Measurements from ENCODE around the gene PRDX6. TPM values are rescaled to one million over a fixed set of nuclear protein-coding genes. Genes with fewer than 3 reads are reported as not detected.
"Not testable (repeated sequence)": the region's sequence is repeated elsewhere in the genome, so short reads cannot be mapped to it uniquely, and the experiment has no call there.

The PRDX6 gene
- total RNA-seq, 1 donor from 2014 or later = 194 TPM

DNA sequence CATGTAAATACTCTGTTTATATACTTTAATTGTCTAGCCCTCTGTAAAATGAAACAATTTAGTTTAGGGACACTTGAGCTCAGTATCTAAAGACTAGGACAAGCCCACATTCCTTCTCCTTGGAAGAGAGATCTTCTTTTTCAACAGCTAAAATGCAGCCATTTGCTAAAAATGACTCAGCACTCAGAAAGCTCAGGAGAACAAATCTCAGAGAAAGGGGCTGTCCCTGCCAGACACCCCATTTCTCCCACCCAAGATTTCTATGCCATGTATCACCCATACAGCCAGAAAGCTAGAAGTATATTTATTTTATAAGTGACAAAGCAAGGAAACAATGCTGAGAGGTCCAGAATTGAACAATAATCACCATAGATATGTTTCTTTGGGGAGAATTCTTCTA, 23.2 kb upstream of the PRDX6 start:
- Mint-ChIP-seq H3K4me1 (no peaks in the 10 kb centered on the region), H3K4me3 (no peak overlapping the region), H3K27ac (peak overlapping the region; percentile 47), H3K27me3 (ENCODE audit: low read depth) (no peaks in the 10 kb centered on the region), H3K36me3 (peaks cover 2% of the 10 kb centered on the region), H3K9me3 (peaks cover 4% of the 10 kb centered on the region)
- TF ChIP-seq CTCF (IDR thresholded peaks at IDR 0.05; ENCODE audit: unreplicated experiment) = no peak
- DNase-seq (ENCODE audit: low spot score in 2 of 2, unreplicated experiment in 2 of 2) = no peak

- TF ChIP-seq CTCF (IDR thresholded peaks at IDR 0.05; ENCODE audit: unreplicated experiment) = no peak
- Mint-ChIP-seq H3K27ac (no peak overlapping the region), H3K36me3 (peaks cover 6% of the 10 kb centered on the region), H3K27me3 (ENCODE audit: low read depth) (no peaks in the 10 kb centered on the region), H3K4me1 (no peaks in the 10 kb centered on the region), H3K4me3 (no peak overlapping the region), H3K9me3 (peaks cover 4% of the 10 kb centered on the region)
- no peak for DNase-seq (ENCODE audit: low spot score in 2 of 2, unreplicated experiment in 2 of 2)
Observed at GRCh38 chr1:173454966-173455524, 22.1 kb upstream of the PRDX6 start.

DNA sequence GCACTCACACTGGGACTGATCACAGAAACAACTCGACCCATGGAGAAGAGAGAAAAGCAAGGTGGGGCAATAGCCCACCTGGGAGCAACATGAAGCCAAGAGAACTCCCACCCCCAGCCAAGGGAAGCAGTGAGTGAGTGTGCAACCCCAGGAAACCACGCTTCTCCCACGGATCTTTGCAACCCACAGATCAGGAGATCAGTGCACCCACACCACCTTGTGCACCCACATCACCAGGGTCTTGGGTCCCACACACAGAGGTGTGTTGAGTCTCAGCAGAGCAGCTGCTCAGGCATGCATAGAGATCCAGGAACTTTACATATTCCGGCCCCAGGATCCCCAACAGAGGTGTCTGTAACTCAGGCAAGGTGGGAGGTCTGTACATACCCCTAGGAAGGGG, 17.2 kb upstream of the PRDX6 start:
- no peak for DNase-seq (ENCODE audit: low spot score in 2 of 2, unreplicated experiment in 2 of 2)
- no peak overlapping the region for H3K4me3 Mint-ChIP-seq
- no peaks in the 10 kb centered on the region for H3K27me3 Mint-ChIP-seq (ENCODE audit: low read depth)
- no peaks in the 10 kb centered on the region for H3K4me1 Mint-ChIP-seq
- peaks cover 31% of the 10 kb centered on the region for H3K9me3 Mint-ChIP-seq
- peaks cover 35% of the 10 kb centered on the region for H3K36me3 Mint-ChIP-seq
- H3K27ac Mint-ChIP-seq = no peak overlapping the region
- TF ChIP-seq CTCF (IDR thresholded peaks at IDR 0.05; ENCODE audit: unreplicated experiment) = no peak

DNA sequence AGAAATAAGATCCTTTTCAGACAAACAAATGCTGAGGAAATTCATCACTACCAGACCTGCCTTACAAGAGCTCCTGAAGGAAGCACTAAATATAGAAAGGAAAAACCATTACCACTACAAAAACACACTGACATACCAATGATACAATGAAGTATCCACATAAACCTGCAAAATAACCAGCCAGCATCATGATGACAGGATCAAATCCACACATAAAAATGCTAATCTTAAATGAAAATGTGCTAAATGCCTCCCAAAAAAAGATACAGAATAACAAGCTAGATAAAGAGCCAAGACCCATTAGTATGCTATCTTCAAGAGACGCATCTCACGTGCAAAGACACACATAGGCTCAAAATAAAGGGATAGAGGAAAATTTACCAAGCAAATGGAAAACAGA, 14.5 kb upstream of the PRDX6 start:
- H3K4me1 Mint-ChIP-seq; H3K27me3 Mint-ChIP-seq (ENCODE audit: low read depth); H3K4me3 Mint-ChIP-seq; H3K27ac Mint-ChIP-seq; DNase-seq (ENCODE audit: low spot score in 2 of 2, unreplicated experiment in 2 of 2): not testable (repeated sequence)
- H3K9me3 Mint-ChIP-seq = peaks cover 55% of the 10 kb centered on the region
- H3K36me3 Mint-ChIP-seq = peaks cover 50% of the 10 kb centered on the region

GRCh38 chr1:173464185-173464584, 12.9 kb upstream of the PRDX6 start:
- peaks cover 50% of the 10 kb centered on the region for H3K36me3 Mint-ChIP-seq
- not testable (repeated sequence) for DNase-seq (ENCODE audit: low spot score in 2 of 2, unreplicated experiment in 2 of 2); H3K27me3 Mint-ChIP-seq (ENCODE audit: low read depth); H3K4me3 Mint-ChIP-seq; H3K27ac Mint-ChIP-seq; H3K4me1 Mint-ChIP-seq
- peaks cover 64% of the 10 kb centered on the region for H3K9me3 Mint-ChIP-seq

DNA sequence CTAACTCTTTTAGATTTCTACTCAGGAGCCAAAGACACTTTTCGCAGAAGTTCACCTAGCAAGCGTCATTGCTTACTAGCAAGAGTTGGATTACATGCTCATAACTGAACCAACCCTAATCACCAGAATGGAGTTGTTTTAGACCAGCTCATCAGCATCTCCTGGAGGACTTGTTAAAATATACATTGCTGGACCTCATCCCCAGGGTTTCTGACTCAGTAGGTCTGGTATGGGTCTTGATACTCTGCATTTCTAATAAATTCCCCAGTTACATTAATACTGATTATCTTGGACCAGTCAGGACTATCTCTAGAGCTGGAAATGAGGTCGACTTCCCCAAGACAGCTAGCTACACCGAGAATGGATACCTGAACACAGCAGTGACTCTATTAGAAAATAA, 9.7 kb upstream of the PRDX6 start:
- H3K4me1 Mint-ChIP-seq = no peaks in the 10 kb centered on the region
- H3K27ac Mint-ChIP-seq = no peak overlapping the region
- no peak for DNase-seq (ENCODE audit: low spot score in 2 of 2, unreplicated experiment in 2 of 2)
- peaks cover 76% of the 10 kb centered on the region for H3K9me3 Mint-ChIP-seq
- no peak overlapping the region for H3K4me3 Mint-ChIP-seq
- H3K36me3 Mint-ChIP-seq = peaks cover 54% of the 10 kb centered on the region
- H3K27me3 Mint-ChIP-seq (ENCODE audit: low read depth) = no peaks in the 10 kb centered on the region
- no peak for TF ChIP-seq CTCF (IDR thresholded peaks at IDR 0.05; ENCODE audit: unreplicated experiment)

DNA sequence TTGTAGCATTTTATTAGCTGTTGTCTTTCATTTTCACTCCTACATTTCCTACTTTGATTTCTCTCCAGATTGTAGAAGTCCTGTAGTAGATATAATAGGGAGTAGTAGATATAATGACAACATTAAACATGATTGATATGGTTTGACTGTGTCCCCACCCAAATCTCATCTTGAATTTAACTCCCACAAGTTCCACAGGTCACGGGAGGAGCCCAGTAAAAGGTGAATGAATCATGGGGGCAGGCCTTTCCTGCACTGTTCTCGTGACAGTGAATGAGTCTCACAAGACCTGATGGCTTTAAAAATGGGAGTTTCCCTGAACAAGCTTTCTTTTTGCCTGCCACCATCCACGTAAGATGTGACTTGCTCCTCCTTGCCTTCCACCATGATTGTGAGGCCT, 7.5 kb upstream of the PRDX6 start:
- H3K9me3 Mint-ChIP-seq = peaks cover 55% of the 10 kb centered on the region
- H3K4me3 Mint-ChIP-seq = no peak overlapping the region
- H3K27me3 Mint-ChIP-seq (ENCODE audit: low read depth) = no peaks in the 10 kb centered on the region
- H3K36me3 Mint-ChIP-seq = peaks cover 36% of the 10 kb centered on the region
- no peak for DNase-seq (ENCODE audit: low spot score in 2 of 2, unreplicated experiment in 2 of 2)
- peaks cover 16% of the 10 kb centered on the region for H3K4me1 Mint-ChIP-seq
- no peak overlapping the region for H3K27ac Mint-ChIP-seq
- no peak for TF ChIP-seq CTCF (IDR thresholded peaks at IDR 0.05; ENCODE audit: unreplicated experiment)
